ENCODE measurements around the gene SAXO1.

- no peak for TF ChIP-seq CTCF (IDR thresholded peaks at IDR 0.05; ENCODE audit: low read depth, low read length)
- no peak for TF ChIP-seq EZH2phosphoT487 (IDR thresholded peaks at IDR 0.05; ENCODE audit: low read depth)
Observed at GRCh38 chr9:19023078-19023477, 9.9 kb downstream of the SAXO1 start.

Measured in OCI-LY3 (cell line).